KBM-7 (cell line): ENCODE measurements around the gene CYCS.
"Not testable (repeated sequence)": the region's sequence is repeated elsewhere in the genome, so short reads cannot be mapped to it uniquely, and the experiment has no call there.

Source experiments
- DNase-seq: peaks from one replicate; pipeline ENCODE4 v3.0.0-alpha.2; 2015
- in situ Hi-C: fragments of 300-500 bp; cut with MboI; formaldehyde crosslinking; loops from 2 replicates; pipeline ENCODE4 v1.14.3; 2020; ENCODE audit warnings: low sequenced_read_pairs, low pct_unique_long_range_greater_than_20kb, mixed read lengths

Gene CYCS

DNA sequence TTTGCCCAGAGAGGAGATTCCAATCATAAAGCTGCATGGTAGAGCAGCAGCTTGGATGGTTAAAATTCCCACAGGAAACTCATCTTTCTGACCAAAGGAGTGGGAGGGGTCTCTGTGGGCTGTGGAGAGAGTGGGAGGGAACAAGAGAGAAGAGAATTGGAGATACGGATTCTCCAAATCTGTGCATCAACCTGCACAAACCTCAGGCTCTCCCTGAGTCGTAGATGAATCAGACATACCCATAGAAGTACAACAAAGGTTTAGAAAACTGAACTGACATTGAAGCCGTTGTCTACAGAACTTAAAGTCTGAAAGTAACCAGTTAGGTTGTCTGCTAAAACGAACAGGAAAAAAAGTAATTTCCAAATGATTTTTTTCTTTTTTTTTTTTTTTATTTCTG lies 41.9 kb downstream of the CYCS start:
- no peak for DNase-seq
- in situ Hi-C loops: loop anchor here (25.0 kb wide), 1 partner anchor 271 kb away; no protein-coding TSS in a partner anchor

DNA sequence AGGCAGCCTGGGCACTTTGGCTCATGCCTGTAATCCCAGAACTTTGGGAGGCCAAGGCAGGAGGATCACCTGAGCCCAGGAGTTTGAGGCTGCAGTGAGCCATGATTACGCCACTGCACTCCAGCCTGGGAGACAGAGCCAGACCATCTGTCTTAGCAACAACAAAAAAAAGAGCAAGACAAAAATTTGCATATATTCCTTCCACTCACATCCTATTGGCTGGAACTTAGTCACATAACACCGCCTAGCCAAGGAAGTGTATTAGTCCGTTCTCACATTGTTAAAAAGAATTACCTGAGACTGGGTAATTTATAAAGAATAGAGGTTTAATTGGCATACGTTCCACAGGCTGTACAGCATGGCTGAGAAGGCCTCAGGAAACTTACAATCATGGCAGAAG lies 43.0 kb downstream of the CYCS start:
- in situ Hi-C loops: loop anchor here (25.0 kb wide), 1 partner anchor 270 kb away; no protein-coding TSS in a partner anchor
- DNase-seq: not testable (repeated sequence)

DNA sequence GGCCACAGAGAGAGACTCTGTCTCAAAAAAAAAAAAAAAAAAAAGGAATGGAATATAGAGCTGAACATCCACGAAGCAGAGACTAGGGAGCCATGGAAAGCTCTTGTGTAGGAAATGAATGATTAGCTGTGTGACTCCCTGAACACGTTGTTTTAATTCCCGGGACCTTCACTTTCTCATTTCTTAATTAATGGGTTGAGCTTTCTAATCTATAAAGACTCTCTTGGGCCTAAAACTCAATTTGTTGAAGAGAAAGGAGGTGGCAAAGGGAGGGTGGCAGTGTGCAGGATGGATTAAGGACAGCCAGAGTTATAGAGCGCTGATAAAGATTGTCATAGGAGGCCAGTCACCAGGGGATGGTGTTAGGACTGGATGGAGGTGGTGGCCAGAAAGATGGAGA lies 48.0 kb downstream of the CYCS start:
- in situ Hi-C loops: loop anchor here (25.0 kb wide), 1 partner anchor 265 kb away; no protein-coding TSS in a partner anchor
- DNase-seq: no peak

DNA sequence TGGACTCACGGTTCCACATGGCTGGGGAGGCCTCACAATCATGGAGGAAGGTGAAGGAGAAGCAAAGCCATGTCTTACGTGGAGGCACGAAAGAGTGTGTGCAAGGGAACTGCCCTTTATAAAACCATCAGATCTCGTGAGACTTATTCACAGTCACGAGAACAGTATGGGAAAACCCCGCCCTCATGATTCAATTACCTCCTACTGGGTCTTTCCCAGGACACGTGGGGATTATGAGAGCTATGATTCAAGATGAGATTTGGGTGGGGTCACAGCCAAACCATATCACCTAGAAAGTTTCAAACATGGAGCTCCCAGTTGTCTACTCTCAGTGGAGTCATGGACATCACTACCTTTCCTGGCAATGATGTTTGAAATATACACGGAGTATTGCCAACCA lies 49.6 kb downstream of the CYCS start:
- in situ Hi-C loops: loop anchor here (25.0 kb wide), 1 partner anchor 263 kb away; no protein-coding TSS in a partner anchor
- DNase-seq: no peak

DNA sequence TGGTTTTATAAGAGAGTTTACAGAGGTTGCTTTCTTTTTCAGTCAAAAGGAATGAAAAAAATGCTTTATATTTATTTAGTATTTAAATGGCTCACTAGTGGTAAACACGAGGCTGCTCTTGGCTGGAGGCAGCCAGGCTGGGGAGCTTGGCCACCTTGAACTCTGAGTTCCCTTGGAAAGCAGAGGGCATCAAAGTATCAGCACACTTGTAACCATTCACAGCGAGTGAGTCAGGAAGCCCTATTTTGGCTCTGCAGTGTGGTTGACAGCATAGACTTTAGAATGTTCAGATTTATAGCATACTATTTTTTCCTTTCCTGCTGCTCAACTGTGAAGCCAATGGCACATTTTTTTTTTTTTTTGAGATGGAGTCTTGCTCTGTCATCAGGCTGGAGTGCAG lies 51.6 kb downstream of the CYCS start:
- DNase-seq: no peak
- in situ Hi-C loops: no loop called here
